Mesenchymal stem cell (in vitro differentiated cells and primary cell): Measurements from ENCODE around the gene NINL.

Experiments
- DNase-seq: peaks from one replicate; pipeline ENCODE4 v3.0.0-alpha.2; 2013
- H2AFZ ChIP-seq: one replicate; pipeline ENCODE4 v1.6.1; 2013; ENCODE audit warnings: low read depth, mild to moderate bottlenecking, control low read depth, inconsistent platforms, low read length, moderate library complexity
- H2AK5ac ChIP-seq: 2 replicates; pipeline ENCODE4 v1.6.1; 2013; ENCODE audit warnings: low read length, moderate library complexity, mild to moderate bottlenecking, inconsistent platforms; ENCODE audit not compliant: severe bottlenecking
- H2BK120ac ChIP-seq: one replicate; pipeline ENCODE4 v1.6.1; 2013; ENCODE audit warnings: low read depth, mild to moderate bottlenecking, inconsistent platforms, low read length, moderate library complexity
- H2BK12ac ChIP-seq, 2 experiments: one replicate each; pipeline ENCODE4 v1.6.1; 2013; ENCODE audit warnings: inconsistent platforms in 2 of 2, low read length in 2 of 2, mild to moderate bottlenecking in 2 of 2, moderate library complexity in 2 of 2, control low read depth in 1 of 2
- H2BK15ac ChIP-seq: one replicate; pipeline ENCODE4 v1.6.1; 2013; ENCODE audit warnings: mild to moderate bottlenecking, low read depth, inconsistent platforms; ENCODE audit not compliant: poor library complexity, severe bottlenecking
- H2BK5ac ChIP-seq: 2 replicates; pipeline ENCODE4 v1.6.1; 2013; ENCODE audit warnings: low read depth, mild to moderate bottlenecking, low read length, control low read depth, inconsistent platforms; ENCODE audit not compliant: poor library complexity, severe bottlenecking
- H3K14ac ChIP-seq, 2 experiments: one replicate each; pipeline ENCODE4 v1.6.1; 2013; ENCODE audit warnings: inconsistent platforms in 2 of 2, low read length in 2 of 2, control low read depth in 1 of 2, mild to moderate bottlenecking in 1 of 2, moderate library complexity in 1 of 2
- H3K18ac ChIP-seq, 2 experiments: one replicate each; pipeline ENCODE4 v1.6.1; 2013; ENCODE audit warnings: inconsistent platforms in 2 of 2, low read length in 2 of 2, control low read depth in 1 of 2, low read depth in 1 of 2, mild to moderate bottlenecking in 1 of 2
- H3K23ac ChIP-seq, 2 experiments: one replicate each; pipeline ENCODE4 v1.6.1; 2013; ENCODE audit warnings: inconsistent platforms in 2 of 2, low read length in 2 of 2, mild to moderate bottlenecking in 2 of 2, moderate library complexity in 2 of 2, control low read depth in 1 of 2
- H3K27ac ChIP-seq: 2 replicates; pipeline ENCODE4 v1.5.1; 2013; ENCODE audit warnings: mild to moderate bottlenecking, moderate library complexity, low read length, control low read depth, inconsistent platforms; ENCODE audit not compliant: poor library complexity, severe bottlenecking
- H3K27me3 ChIP-seq, 2 experiments: 2 replicates each; pipeline versions ENCODE4 v1.6.1 to v1.7.0; 2013; ENCODE audit warnings: low read length in 2 of 2, mild to moderate bottlenecking in 2 of 2, moderate library complexity in 2 of 2, control low read depth in 1 of 2, inconsistent platforms in 1 of 2; ENCODE audit not compliant: control insufficient read depth in 1 of 2, insufficient read depth in 1 of 2
- H3K36me3 ChIP-seq, 2 experiments: 2 replicates each; pipeline versions ENCODE4 v1.6.1 to v1.7.0; 2013; ENCODE audit warnings: low read length in 2 of 2, control low read depth in 1 of 2, inconsistent platforms in 1 of 2, low read depth in 1 of 2, mild to moderate bottlenecking in 1 of 2; ENCODE audit not compliant: insufficient read depth in 2 of 2, control insufficient read depth in 1 of 2
- H3K4ac ChIP-seq, 2 experiments: one replicate each; pipeline ENCODE4 v1.6.1; 2013; ENCODE audit warnings: inconsistent platforms in 2 of 2, low read length in 2 of 2, mild to moderate bottlenecking in 2 of 2, moderate library complexity in 2 of 2, control low read depth in 1 of 2, low read depth in 1 of 2
- H3K4me1 ChIP-seq: 2 replicates; pipeline ENCODE4 v1.6.1; 2013; ENCODE audit warnings: low read depth, low read length, control low read depth; ENCODE audit not compliant: control insufficient read depth, insufficient read depth
- H3K4me2 ChIP-seq: 2 replicates; pipeline ENCODE4 v1.6.1; 2013; ENCODE audit warnings: low read length, mild to moderate bottlenecking, inconsistent platforms; ENCODE audit not compliant: poor library complexity, severe bottlenecking
- H3K4me3 ChIP-seq, 2 experiments: 2 replicates each; pipeline versions ENCODE4 v1.5.1 to v1.7.0; 2013; ENCODE audit warnings: low read length in 2 of 2, mild to moderate bottlenecking in 2 of 2, control low read depth in 1 of 2, low read depth in 1 of 2; ENCODE audit not compliant: insufficient read depth in 1 of 2
- H3K79me1 ChIP-seq: replicated peaks from 2 replicates; pipeline ENCODE4 v1.6.1; 2013; ENCODE audit warnings: mild to moderate bottlenecking, control low read depth, low read length, inconsistent platforms; ENCODE audit not compliant: poor library complexity, severe bottlenecking
- H3K9ac ChIP-seq: 2 replicates; pipeline ENCODE4 v1.7.0; 2013; ENCODE audit warnings: mild to moderate bottlenecking, low read length, moderate library complexity
- H3K9me3 ChIP-seq: 2 replicates; pipeline ENCODE4 v1.7.0; 2013; ENCODE audit warnings: mild to moderate bottlenecking, low read length; ENCODE audit not compliant: control insufficient read depth
- H4K8ac ChIP-seq: one replicate; pipeline ENCODE4 v1.6.1; 2013; ENCODE audit warnings: inconsistent platforms, mild to moderate bottlenecking, low read length, moderate library complexity
- H4K91ac ChIP-seq: one replicate; pipeline ENCODE4 v1.6.1; 2013; ENCODE audit warnings: mild to moderate bottlenecking, low read length, inconsistent platforms
- WGBS: methylation state at CpG from one replicate; pipeline ENCODE4 v1.1.7; 2013; ENCODE audit warnings: mixed read lengths; 5-methylcytosine and 5-hydroxymethylcytosine counted together

NINL gene

GRCh38 chr20:25499031-25499430 lies 86.3 kb downstream of the NINL start:
- WGBS: 94% methylated on average over 13 of the region's 13 CpGs
- H3K27ac ChIP-seq: no peak overlapping the region

GRCh38 chr20:25498280-25498606 lies 87.1 kb downstream of the NINL start:
- Histone ChIP-seq H3K79me1 (peaks cover 2% of the 10 kb centered on the region), H3K4me1 (peaks cover 18% of the 10 kb centered on the region), H3K27me3 (no peaks in the 10 kb centered on the region), H3K27ac (no peak overlapping the region), H2BK15ac (no peak overlapping the region), H3K4me2 (no peak overlapping the region), H3K4ac (no peak overlapping the region), H3K36me3 (peaks cover 9 to 73% of the 10 kb centered on the region in 2 experiments), H4K8ac (no peak overlapping the region), H3K9ac (no peak overlapping the region), H2AFZ (no peak overlapping the region), H2BK5ac (no peak overlapping the region), H3K4me3 (no peak overlapping the region), H3K23ac (no peak overlapping the region), H3K18ac (no peak overlapping the region), H3K9me3 (no peaks in the 10 kb centered on the region), H4K91ac (no peak overlapping the region), H2AK5ac (no peak overlapping the region), H3K14ac (peak overlapping the region in 1 of 2 experiments; percentile 4), H2BK120ac (no peak overlapping the region), H2BK12ac (peak overlapping the region in 1 of 2 experiments; percentile 15)
- no peak for DNase-seq
- 96% methylated on average over 6 of the region's 6 CpGs for WGBS

More at GRCh38 chr20:25499031-25499430, 86.3 kb downstream of the NINL start:
- no peak overlapping the region for H2BK5ac ChIP-seq
- H3K79me1 ChIP-seq: peaks cover 2% of the 10 kb centered on the region
- H2BK15ac ChIP-seq: no peak overlapping the region
- H2AFZ ChIP-seq: no peak overlapping the region
- H3K14ac ChIP-seq: no peak overlapping the region
- peaks cover 16 to 77% of the 10 kb centered on the region in 2 experiments for H3K36me3 ChIP-seq
- H2BK12ac ChIP-seq: no peak overlapping the region
- H3K18ac ChIP-seq: no peak overlapping the region
- no peak overlapping the region for H3K23ac ChIP-seq
- no peaks in the 10 kb centered on the region for H3K27me3 ChIP-seq
- no peak overlapping the region for H2AK5ac ChIP-seq
- H3K9me3 ChIP-seq: no peaks in the 10 kb centered on the region
- H3K4me3 ChIP-seq: no peak overlapping the region
- no peak overlapping the region for H3K4me2 ChIP-seq
- H4K8ac ChIP-seq: no peak overlapping the region
- H4K91ac ChIP-seq: no peak overlapping the region
- no peak overlapping the region for H3K9ac ChIP-seq
- peaks cover 18% of the 10 kb centered on the region for H3K4me1 ChIP-seq
- no peak overlapping the region for H2BK120ac ChIP-seq
- H3K4ac ChIP-seq: no peak overlapping the region
- DNase-seq: no peak

- Histone ChIP-seq H3K18ac (no peak overlapping the region), H4K8ac (no peak overlapping the region), H2BK15ac (no peak overlapping the region), H3K9ac (no peak overlapping the region), H3K4me2 (no peak overlapping the region), H3K9me3 (no peaks in the 10 kb centered on the region), H2AK5ac (no peak overlapping the region), H3K4me3 (no peak overlapping the region), H3K27ac (no peak overlapping the region), H2BK5ac (no peak overlapping the region), H3K23ac (no peak overlapping the region), H3K4ac (no peak overlapping the region), H4K91ac (no peak overlapping the region), H2BK12ac (peak overlapping the region in 1 of 2 experiments; percentile 15), H3K27me3 (no peaks in the 10 kb centered on the region), H3K36me3 (peaks cover 5 to 71% of the 10 kb centered on the region in 2 experiments), H2BK120ac (no peak overlapping the region), H3K79me1 (peaks cover 2% of the 10 kb centered on the region), H3K14ac (peak overlapping the region in 1 of 2 experiments; percentile 4), H2AFZ (no peak overlapping the region), H3K4me1 (peaks cover 20% of the 10 kb centered on the region)
- WGBS: 93% methylated on average over 21 of the region's 22 CpGs
- no peak for DNase-seq
These were observed 87.6 kb downstream of the NINL start for GRCh38 chr20:25497586-25498279.

- Histone ChIP-seq H2BK120ac (no peak overlapping the region), H3K18ac (no peak overlapping the region), H3K9ac (no peak overlapping the region), H3K79me1 (peaks cover 2% of the 10 kb centered on the region), H3K27ac (no peak overlapping the region), H4K8ac (no peak overlapping the region), H4K91ac (no peak overlapping the region), H3K9me3 (no peaks in the 10 kb centered on the region), H3K23ac (no peak overlapping the region), H2BK15ac (no peak overlapping the region), H3K27me3 (no peaks in the 10 kb centered on the region), H3K4me2 (no peak overlapping the region), H3K36me3 (peaks cover 0 to 66% of the 10 kb centered on the region in 2 experiments), H3K14ac (no peak overlapping the region), H3K4ac (no peak overlapping the region), H3K4me3 (no peak overlapping the region), H3K4me1 (peaks cover 20% of the 10 kb centered on the region), H2BK12ac (no peak overlapping the region), H2AFZ (no peak overlapping the region), H2BK5ac (no peak overlapping the region), H2AK5ac (no peak overlapping the region)
- WGBS: 80% methylated on average over 9 of the region's 9 CpGs
- peak; percentile 6 for DNase-seq
These were observed 88.3 kb downstream of the NINL start for GRCh38 chr20:25496968-25497401.
